Stimulated activated CD4-positive, alpha-beta T cell treated with anti-CD3 and anti-CD28 coated beads, Interleukin-15, amount 100 ng/mL, for 48 hours (primary cell): ENCODE measurements around the gene SMTN.

Experiments used
- DNase-seq, 2 donors: peaks; one replicate each; pipeline ENCODE4 v3.0.0-alpha.2; 2020; ENCODE audit warnings: low read depth in 2 of 2

The SMTN gene

DNA sequence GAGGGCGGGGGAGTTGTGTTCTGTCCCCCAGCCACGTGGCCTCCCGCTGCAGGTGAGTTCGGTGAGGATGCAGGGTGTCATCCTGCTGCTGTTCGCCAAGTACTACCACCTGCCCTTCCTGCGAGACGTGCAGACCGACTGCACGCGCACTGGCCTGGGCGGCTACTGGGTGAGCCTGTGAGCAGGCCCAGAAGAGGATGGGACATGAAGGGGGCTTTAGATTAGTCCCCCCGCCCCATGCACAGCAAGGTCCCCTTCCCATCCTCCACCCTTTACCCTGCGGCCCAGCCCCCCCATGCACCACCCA is 45.7 kb downstream of the SMTN start:
- no peak for DNase-seq

DNA sequence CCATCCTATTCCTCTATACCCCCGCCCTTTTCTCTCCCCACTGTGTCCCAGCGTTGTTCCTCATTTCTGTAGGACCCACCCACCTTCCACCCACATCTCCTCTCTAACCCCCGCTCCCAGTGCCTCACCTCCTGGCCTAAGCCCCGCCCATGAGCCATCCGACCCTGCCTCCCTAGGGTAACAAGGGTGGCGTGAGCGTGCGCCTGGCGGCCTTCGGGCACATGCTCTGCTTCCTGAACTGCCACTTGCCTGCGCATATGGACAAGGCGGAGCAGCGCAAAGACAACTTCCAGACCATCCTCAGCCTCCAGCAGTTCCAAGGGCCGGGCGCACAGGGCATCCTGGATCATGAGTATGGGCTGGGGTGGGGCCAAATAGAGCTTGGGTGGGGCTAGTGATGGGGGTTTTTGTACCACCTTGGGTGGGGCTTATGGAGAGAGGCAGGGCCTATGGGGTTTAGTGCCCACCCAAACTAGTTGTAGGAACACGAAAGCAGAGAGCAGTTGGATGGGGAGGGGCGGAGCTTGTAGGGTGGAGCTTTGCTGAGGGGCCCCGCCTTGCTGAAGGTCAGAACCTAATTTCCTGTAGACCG is 46.2 kb downstream of the SMTN start:
- no peak for DNase-seq

DNA sequence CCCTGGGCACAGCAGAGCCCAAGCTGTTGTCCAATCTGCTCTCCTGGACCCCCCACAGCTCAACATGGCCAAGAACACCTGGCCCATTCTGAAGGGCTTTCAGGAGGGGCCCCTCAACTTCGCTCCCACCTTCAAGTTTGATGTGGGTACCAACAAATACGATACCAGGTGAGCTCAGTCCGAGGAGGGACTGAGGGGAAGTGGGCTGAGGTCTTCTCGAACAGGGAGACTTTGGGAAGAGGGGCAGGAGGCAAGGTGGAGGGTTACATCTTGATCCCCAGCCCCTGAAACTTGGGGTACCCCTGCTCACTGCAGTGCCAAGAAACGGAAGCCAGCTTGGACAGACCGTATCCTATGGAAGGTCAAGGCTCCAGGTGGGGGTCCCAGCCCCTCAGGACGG is 47.0 kb downstream of the SMTN start:
- no peak for DNase-seq

DNA sequence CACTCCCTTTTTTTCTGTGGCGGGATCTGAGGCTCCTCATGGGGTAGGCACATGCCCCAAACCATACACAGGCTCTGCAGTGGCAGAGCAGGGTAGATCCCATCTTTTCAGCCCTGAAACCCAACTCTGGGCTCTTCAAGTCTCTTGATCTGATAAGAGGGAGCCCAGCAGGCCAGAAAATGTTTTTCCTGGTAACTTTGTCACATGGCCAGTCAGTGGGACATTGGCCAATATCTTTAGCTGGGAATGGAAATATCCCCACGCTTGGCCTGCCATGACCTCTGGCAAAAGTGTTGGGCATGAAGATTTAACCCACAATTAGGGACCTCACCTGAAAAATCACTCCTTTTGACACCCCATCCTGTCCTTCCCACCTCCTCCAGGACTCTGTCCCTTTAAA is 49.8 kb downstream of the SMTN start:
- DNase-seq, result no peak

DNA sequence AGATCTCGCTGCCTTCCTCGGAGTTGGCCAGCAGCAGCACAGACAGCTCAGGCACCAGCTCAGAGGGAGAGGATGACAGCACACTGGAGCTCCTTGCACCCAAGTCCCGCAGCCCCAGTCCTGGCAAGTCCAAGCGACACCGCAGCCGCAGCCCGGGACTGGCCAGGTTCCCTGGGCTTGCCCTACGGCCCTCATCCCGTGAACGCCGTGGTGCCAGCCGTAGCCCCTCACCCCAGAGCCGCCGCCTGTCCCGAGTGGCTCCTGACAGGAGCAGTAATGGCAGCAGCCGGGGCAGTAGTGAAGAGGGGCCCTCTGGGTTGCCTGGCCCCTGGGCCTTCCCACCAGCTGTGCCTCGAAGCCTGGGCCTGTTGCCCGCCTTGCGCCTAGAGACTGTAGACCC is 52.8 kb downstream of the SMTN start:
- no peak for DNase-seq

DNA sequence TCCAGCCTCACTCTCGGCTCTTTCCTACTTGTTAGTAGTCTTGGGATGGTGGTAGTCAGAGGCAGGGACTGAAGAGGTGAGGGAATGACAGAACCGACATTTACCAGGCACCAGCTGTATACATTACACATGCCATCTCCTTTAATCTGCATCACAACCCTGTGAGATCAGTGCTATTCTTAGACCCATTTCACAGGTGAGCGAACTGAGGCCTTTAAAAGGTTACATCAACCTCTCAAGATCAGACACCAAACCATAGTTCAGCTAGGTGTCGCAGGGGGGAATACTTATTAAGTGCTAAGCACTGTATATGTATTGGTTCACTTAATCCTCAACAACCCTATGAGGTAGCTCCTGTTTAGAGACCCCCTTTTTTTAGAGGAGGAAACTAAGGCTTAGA is 53.6 kb downstream of the SMTN start:
- DNase-seq, result no peak

DNA sequence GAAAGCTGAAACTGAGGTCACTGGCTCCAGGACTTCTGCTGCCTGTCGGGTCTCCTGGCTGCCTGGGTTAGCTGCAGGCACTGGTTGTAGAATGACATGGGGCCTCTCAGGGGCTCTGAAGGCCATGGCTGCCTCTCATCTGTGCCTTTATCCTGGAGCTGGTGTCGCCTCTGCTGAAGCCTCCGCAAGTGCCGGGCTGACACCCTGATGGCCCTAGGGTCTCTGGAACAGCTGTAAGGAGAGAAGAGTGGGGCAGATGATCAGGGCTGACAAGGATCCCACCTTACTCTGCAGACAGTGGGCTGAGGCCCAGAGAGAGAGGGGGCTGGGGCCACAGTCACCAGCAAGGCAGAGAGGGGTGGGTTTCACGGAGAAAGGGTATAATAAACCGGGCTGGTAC is 54.6 kb downstream of the SMTN start:
- no peak for DNase-seq

DNA sequence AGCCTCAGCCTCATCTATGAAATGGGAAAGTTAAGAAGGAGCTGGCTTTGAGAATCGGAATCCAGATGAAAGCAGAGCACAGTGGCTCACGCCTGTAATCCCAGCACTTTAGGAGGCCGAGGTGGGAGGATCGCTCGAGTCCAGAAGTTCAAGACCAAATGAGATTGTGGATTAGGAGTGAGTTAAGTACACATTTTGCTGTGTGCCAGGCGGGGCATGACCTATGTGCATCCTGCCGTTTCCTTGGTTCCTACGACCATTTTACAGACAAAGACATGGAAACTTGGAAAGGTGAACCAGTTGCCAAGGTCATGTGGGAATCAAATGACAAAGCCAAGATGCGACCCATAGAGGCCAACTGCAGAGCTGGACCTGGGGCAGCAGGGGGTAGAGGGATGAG is 55.0 kb downstream of the SMTN start:
- no peak for DNase-seq

DNA sequence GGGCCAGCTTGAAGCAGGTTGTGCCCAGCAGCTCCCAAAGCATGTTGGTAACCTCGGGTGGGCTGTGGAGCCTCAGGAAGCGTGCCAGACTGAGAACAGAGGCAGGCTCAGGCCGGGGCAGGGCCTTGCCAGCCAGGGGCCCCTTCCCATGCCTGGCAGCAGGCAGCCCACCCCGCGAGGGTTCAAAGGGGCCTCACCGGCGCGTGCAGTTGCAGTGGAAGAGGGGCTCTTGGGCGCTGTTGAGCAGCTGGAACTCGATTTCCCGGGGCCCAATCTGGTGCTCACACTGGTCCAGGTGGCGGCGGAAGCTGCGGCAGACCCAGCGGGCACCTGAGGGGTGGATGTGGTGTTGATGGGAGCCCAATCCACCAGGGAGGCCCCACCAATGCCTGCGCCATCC is 55.6 kb downstream of the SMTN start:
- DNase-seq, result no peak

DNA sequence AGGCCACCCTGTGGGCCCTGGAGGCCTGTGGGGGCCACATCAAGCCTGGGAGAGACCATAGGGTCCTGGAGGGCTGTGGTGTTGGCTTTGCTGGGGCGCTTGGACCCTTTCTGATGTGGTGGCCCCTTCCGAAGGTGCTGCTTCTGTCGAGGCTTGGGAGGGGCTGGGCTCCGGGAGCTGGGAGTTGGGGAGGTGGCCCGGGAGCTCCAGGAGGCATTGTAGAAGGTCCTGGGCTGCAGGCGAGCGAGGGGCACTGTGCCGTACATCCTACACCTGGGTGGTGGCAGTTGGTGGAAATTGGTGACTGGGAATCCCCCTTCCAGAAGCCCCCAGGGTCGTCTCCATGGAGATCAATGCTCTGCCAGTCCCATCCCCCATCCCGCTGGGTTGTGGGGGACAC is 56.6 kb downstream of the SMTN start:
- no peak for DNase-seq

DNA sequence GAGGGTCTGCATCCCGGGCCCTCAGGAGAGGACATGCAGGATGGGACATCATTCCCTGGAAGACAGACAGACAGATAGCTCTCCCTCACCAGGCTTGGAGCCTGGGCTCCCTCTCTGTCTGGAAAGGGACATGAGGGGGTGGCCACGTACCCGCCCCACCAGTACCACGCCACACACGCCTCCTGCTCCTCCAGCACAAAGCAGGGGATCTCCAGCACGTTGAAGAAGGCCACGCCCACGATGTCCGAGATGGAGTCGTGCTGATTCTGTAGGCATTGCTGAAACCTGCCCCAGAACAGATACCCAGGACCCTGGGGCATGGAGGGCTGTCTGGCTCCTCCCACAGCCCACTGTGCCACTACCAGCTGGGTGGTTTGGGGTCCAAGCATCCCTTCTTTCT is 57.0 kb downstream of the SMTN start:
- no peak for DNase-seq

DNA sequence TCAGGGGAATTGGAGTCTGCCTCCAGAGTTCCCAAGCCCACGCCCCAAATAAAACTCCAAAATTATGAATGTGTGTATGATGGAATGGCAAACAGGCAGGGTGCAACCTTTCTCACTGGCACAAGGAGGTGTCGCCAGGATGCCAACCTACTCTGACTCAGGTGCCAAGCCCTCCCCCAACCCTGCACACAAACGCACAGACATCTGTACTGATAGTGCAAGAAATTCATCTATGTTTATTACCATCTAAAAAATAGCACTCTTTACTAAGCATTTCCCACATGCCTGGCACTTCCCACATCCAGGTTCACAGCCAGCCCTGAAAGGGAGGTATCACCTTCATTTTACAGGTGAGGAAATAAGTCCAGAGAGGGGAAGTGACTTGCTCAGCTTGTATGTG is 57.9 kb downstream of the SMTN start:
- no peak for DNase-seq

DNA sequence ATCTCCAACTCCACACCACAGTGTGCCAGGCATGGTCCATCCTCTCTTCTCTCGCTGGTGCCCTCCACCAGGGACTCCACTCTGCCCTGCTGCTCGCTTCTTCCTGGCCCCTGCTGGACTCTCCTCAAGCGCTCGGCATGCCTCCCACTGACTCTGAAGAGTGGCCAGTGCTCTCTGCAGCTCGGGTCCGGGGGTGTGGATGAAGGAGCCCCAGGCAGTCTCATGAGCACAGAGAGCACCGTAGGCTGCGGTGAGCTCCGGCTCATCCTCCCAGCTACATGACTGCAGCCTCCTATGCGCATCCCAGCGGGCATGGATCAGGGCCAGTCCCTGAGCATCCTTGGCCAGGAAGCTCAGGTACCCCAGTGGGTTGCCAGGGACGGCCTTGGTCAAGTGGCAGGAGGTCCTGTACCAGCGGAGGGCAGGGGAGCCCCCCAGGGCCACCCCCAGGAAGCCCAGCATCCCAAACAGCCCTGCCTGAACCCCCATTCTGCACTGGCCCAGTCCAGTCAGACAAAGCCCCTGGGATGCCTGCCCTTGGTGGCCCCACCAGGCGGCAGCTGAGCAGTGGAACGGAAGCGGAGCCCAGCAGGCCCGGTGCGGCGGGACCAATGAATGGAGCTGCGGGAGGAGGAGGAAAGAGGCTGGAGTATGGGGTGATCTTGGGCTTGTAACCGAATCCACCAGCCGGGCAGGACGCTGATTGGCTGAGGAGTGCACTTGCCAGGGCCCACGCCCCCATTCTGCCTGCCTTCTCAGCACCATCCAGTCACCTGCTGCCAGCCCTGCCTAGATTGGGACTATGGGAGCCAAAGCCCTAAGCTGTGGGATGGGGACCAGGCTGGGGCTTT is 59.0 kb downstream of the SMTN start, which contains the start of gene PLA2G3:
Gene PLA2G3 (minus strand): TSS at position 643 of the 851 bp plus-strand sequence. CDS start 154 bp downstream, at position 489.
- DNase-seq, result no peak

DNA sequence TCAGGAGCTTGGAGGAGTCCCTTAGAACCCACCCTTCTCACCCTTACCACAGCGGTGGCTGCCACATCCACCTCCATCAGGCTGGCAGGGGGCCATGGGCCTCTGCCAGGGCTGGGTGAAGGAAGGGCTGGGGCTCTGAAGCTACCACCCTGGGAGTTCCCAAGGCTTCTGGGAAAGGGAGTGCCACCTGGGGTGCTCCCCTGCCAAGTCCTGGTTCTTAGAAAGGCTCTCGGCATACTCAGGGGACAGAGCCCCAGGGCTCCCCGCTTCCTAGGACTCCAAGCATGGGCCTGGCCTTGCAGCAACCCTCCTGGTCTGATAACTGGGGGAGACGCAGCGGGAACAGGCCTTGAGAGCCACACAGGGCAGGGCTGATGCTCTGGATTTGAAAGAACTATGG is 59.6 kb downstream of the SMTN start:
- DNase-seq, result no peak

DNA sequence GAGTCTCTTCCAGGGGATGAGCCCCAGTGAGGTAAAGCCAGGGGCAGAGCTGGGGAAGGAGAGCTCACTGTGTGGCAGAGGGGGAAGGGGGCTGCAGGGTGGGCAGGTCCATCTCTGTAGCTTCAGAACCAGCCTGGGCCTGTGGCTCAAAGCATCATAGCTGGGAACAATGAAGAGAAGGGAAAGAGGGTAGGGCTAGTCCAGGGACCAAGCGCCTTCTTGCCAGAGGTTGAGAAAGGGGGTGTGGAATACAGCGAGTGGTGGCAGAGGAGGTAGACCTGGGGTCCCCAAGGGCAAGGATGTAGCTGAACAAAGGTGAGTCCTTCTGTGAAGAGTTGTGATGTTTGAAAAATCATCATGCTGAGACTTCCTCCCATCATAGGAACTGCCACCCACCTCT is 60.4 kb downstream of the SMTN start:
- no peak for DNase-seq

DNA sequence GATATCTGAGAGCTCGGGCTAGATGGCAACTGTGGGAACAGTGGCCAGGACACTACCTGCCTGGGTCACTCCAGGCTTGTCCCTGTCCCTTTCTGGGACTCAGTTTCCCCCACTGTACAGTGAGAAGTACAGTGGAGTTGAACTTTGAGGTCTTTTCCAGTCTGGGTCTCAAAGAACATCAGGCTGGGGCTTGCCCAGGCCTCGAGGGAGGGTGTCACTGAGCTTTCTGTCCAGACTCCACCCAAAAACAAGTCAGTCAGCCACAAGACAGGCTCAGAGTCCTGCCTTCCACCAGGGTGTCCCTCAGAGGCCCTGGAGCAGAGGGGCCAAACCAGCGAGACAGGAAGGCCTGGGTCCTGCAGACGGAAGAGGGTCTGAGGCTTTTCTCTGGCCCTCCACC is 61.2 kb downstream of the SMTN start:
- no peak for DNase-seq

DNA sequence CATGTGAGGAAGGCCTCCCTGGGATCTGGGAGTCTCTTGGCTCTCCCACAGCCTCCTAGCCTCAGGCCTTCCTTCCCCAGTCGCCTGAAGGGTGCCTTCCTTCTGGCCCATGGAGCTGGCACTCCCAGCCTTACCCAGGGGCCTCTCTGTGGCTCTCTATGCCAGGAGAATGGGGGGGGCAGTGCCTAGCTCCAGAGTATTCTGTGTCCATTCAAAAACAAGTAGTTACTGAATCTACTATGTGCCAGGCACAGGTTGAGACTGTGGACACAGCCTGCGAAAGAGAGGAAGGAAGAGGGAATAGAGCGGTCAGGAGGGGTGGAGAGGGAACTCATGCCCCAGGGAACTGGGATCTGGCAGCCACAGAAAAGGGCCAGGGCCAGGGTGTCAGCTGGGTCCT is 61.9 kb downstream of the SMTN start:
- DNase-seq, result no peak

DNA sequence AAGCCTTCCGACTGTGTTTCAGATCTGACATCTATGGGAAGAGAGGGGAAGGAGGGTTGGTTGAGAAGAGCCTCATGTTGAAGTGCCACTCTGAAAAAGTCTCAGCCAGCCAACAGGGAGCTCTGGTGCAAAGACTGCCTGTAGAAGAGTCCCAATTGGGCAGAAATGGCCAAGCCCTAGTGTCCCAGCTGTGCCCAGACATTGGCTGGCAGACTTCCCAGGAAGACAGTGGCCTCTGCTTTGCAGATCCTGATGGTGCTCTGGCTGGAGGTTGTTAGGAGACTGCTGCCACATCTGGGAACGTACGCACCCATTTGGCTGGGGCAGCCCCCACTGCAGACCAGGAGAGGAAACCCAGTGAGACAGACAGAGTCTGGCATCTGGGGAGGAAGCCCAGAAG is 62.4 kb downstream of the SMTN start:
- no peak for DNase-seq

DNA sequence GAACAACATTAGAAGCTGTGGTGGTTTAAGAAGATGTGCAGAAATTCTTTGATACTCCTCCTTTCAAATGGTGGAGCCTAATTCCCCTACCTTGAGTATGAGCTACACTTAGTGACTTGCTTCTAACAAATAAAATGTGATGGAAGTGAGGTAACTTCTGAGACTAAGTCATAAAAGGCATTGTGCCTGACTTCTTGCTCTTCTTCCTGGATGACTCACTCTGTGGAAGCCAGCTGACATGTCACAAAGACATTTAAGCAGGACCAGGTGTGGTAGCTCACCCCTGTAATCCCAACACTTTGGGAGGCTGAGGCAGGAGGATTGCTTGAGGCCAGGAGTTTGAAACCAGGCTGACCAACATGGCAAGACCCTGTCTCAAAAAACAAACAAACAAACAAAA is 63.1 kb downstream of the SMTN start:
- no peak for DNase-seq

DNA sequence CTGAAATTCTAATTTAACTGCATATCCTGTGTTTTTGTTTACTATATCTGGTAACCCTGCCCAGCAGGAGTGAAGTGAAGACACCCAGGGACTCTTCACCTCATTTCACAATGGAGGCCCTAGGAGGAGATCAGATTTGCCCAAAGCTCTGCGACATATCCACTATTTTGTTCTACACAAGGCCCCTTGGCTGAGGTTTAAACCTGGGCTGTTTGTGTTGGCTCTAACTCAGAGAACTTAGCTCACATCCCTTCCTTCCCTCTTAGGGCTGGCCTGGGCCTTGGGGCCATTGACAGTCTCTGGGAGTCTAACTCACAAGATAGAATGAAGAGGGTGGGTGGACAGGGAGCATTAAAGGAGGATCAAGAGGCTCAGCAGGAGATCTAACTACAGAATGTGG is 67.4 kb downstream of the SMTN start:
- no peak for DNase-seq

DNA sequence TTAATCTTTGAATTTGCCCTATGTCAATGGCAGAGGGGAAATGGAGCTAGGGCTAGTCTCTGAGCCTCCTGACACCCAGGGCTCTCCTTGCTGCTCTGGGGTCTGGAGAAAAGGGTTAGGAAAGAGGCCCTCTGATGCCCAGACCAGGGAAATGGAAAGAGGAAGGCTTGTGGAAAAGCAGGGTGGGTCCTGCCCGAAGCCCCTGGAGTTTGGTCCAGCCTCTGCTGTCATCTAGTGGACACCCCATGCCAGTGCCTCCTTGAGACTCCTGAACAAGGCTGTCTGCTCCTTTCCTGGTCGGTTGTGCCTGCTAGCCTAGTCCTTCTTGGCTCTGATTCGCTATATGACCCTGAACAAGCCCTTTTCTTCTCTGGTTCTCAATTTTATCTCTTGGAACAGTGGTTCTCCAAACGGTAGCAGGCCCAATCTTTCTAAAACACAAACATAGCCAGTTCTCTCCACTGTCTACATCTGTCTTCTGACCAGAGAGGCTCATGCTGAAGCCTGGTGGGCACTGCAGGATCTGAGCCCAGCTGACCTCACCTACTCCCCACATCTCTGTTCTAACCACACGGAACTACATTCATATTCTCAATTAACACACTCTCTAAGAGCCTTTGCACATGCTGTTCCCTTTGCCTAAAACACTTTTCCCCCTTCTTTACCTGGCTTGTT is 68.0 kb downstream of the SMTN start:
- peak in 1 of 2 donors; percentile 24 for DNase-seq

DNA sequence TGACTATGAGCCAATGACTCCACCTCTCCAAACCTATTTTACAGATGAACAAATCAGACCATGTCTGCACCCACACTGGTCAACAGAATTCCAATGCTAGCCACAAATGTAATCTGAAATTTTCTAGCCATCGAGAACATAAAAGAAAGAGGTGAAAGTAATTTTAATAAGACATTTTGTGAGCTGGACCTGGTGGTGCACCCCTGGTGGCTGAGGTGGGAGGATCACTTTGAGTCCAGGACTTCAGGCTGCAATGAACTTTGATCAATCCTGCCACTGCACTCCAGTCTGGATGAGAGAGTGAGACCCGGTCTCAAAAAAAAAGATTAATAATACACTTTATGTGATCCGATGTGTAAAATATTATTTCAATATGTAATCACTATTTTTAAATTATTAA is 69.5 kb downstream of the SMTN start:
- DNase-seq, result no peak

DNA sequence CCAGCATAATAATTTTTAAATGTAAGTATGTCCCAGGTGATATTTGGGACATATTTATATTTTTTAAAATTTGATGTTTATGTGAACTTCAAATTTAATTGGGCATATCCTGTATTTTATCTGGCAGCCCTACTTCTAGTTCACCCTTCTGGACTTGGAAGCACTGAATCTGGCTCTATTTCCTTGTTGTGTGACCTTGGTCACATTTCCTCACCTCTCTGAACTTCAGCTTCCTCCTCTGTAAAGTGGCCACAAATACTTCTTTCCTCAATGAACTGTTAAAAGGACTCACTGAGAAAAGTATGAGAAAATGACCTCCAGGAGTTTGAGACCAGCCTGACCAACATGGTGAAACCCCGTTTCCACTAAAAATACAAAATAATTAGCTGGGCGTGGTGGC is 70.8 kb downstream of the SMTN start:
- no peak for DNase-seq
